ENCODE results near the gene TMEM94.

The TMEM94 gene

DNA sequence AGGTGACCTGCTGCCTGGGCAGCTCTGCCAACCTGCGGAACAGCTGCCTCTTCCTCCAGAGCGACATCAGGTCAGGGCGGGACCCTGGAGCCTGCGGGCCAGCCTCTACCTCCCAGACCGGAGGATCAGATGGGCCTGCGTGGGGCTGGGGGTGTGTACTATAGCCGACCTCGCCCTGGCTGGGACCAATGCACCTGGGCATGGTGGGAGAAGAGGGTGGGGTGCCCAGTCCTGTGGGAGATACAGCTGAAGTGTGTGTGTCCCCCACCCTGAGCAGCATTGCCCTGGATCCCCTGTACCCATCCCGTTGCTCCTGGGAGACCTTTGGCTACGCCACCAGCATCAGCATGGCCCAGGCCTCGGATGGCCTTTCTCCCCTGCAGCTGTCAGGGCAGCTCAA is 39.6 kb downstream of the TMEM94 start:
- TF ChIP-seq, protein P1, sequence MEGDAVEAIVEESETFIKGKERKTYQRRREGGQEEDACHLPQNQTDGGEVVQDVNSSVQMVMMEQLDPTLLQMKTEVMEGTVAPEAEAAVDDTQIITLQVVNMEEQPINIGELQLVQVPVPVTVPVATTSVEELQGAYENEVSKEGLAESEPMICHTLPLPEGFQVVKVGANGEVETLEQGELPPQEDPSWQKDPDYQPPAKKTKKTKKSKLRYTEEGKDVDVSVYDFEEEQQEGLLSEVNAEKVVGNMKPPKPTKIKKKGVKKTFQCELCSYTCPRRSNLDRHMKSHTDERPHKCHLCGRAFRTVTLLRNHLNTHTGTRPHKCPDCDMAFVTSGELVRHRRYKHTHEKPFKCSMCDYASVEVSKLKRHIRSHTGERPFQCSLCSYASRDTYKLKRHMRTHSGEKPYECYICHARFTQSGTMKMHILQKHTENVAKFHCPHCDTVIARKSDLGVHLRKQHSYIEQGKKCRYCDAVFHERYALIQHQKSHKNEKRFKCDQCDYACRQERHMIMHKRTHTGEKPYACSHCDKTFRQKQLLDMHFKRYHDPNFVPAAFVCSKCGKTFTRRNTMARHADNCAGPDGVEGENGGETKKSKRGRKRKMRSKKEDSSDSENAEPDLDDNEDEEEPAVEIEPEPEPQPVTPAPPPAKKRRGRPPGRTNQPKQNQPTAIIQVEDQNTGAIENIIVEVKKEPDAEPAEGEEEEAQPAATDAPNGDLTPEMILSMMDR (conservative IDR thresholded peaks at IDR 0.05), result no peak
- TF ChIP-seq ZFX (IDR thresholded peaks at IDR 0.05), result no peak
- H3K27ac ChIP-seq, result no peak overlapping the region

DNA sequence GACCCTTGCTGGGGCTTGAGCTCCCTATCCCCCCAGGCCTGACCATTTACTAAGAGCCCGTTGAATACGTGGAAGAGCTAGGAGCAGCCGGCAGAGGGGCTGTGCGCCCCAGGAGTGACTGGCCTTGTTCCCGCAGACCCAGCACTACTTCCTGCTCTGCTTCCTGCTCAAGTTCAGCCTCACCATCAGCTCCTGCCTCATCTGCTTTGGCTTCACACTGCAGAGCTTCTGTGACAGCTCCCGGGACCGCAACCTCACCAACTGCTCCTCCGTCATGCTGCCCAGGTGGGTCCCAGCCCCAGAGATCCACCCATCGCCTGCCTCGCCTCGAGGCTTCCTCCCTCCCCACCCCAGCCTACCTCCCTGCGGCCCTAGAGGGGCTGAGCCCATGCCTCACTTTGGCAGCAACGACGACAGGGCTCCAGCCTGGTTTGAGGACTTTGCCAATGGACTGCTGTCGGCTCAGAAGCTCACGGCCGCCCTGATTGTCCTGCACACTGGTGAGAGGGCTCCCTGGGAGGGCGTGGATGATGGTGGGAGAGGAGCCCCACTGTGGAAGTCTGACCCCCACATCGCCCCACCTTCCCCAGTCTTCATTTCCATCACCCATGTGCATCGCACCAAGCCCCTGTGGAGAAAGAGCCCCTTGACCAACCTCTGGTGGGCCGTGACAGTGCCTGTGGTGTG is 41.7 kb downstream of the TMEM94 start:
- no peak overlapping the region for H3K27ac ChIP-seq
- TF ChIP-seq, protein P1 (conservative IDR thresholded peaks at IDR 0.05), result no peak
- TF ChIP-seq ZFX (IDR thresholded peaks at IDR 0.05), result no peak

DNA sequence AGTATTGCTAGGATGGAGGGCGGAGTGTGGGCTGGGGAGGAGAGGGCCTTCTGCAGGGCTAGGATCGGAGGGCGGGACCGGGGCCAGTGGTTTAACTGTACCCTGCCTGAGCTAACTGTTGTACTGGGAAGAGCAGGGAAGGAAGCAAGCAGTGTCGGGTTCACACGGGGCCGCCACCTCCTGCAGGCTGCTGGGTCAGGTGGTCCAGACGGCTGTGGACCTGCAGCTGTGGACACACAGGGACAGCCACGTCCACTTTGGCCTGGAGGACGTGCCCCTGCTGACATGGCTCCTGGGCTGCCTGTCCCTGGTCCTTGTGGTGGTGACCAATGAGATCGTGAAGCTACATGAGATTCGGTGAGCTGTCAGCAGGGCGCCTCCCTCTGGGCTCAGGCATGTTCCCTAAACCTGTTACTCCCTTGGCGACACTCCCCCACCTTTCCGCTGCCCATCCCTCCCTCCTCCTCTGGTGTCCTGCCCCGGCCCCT is 42.3 kb downstream of the TMEM94 start:
- TF ChIP-seq, protein P1 (conservative IDR thresholded peaks at IDR 0.05), result no peak
- no peak for TF ChIP-seq ZFX (IDR thresholded peaks at IDR 0.05)
- no peak overlapping the region for H3K27ac ChIP-seq

DNA sequence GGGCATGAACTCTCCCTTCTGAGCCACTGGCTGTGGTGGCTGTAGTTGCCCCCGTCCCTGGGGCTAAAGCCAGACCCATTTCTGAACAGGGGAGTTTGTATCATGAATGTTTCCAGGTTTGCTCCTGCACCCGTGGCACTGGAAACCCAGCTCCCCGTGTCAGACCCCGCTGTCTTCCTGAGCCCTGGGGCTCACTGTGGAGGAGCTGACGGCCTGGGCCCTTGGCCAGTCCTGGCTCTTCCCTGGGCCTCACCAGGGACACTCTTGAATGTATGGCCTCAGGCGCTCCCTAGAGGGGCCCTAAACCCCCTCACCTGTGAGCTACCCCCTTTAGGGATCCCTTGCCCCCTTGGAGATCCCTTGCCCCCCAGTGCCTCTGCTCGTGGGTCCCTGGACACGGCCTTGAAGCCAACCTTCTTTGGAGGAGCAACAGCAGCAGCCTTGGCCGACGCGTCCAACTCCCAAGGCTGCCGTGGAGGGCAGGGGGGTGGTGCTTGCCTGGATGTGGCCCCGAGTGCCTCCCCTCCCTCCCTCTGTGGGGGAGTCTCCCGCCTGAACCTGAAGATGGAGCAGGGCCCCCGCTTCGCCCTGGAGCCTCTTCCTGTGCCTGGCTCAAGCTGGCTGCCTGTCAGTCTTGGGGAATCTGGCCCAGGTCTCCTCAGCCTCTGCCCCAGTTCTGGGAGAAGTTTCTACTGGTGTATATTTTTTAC is 43.0 kb downstream of the TMEM94 start:
- no peak overlapping the region for H3K27ac ChIP-seq
- no peak for TF ChIP-seq ZFX (IDR thresholded peaks at IDR 0.05)
- TF ChIP-seq, protein P1 (conservative IDR thresholded peaks at IDR 0.05), result no peak

DNA sequence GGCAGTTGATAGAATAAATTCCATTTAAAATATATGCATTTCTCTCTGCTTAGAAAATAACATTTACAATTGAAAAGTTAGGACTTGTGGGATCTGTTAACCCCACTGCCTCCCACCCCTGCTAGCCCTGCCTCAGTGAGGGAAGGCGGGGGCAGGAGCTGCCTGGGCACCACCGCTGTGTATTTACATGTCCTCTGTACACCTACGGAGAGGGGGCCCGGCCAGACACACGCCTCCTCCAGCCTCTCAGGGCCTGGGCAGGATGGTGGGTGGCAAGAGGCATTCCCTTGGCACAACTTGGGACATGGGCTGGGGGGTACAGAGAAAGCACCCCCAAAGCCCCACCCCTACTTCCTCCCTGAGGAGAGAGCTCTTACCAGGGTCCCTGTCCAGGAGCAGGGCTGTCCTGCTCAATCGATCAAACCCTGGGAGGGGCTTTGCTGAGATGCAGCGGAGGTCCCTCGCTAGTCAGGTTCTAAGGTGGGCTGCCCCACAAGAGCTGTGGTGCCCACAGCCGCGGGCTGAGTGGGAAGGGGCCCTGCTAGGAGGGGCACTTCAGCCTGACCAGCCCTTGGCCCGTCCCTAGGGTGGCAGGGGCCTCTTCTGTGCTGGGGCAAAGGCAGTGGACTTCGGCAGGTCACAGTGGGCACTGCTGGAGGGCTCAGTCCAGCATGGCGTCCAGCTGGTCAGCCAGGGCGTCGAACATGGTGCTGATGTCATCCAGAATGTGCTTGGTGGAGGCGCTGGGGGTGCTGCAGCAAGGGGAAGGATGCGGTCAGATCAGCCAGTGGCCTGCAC is 44.2 kb downstream of the TMEM94 start:
- TF ChIP-seq, protein P1 (conservative IDR thresholded peaks at IDR 0.05), result no peak
- no peak for TF ChIP-seq ZFX (IDR thresholded peaks at IDR 0.05)
- no peak overlapping the region for H3K27ac ChIP-seq

DNA sequence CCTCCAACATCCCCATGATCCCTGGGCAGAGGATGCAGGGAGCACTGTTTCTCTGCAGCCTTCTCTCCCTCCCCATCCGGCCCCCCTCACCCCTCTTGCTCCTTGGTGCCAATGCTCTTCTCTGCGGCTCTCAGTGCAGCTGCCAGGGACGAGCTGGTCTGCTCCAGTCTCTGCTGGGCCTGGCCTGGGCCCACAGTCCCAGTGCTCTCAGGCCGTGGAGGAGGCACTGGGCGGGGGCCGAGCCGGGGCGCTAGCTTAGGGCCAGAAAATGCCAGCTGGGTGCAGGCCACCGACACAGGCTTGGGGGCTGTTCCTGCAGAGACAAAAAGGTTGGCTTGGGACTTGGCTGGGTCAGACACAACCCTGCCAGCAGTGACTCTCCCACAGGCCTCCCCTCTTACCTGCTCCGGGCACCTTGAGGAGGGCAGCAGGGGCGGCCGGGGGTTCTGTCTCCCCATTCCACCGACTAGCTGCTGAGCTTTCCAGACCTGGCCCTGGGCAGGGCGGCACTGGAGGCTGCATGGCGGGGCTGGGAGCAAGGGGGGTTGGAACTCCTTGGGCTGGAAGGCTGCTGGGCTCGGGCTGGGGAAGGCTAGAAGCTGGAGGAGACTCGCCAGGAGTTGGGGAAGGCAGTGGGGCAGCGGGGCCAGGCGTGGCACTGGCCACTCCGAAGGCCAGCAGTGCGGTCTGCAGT is 45.1 kb downstream of the TMEM94 start:
- H3K27ac ChIP-seq, result no peak overlapping the region
- TF ChIP-seq, protein P1 (conservative IDR thresholded peaks at IDR 0.05), result no peak
- no peak for TF ChIP-seq ZFX (IDR thresholded peaks at IDR 0.05)

Measured in C4-2B (cell line).